Measurements from ENCODE around the gene PRKCA. TPM values are rescaled to one million over a fixed set of nuclear protein-coding genes. Genes with fewer than 3 reads are reported as not detected.
A peak's percentile ranks its signal among the peaks of the same experiment; 100 is the strongest.

Gene PRKCA
- total RNA-seq, 3 donors from 2014 or later, result 42.3 to 77.7 (median 56.3) TPM

DNA sequence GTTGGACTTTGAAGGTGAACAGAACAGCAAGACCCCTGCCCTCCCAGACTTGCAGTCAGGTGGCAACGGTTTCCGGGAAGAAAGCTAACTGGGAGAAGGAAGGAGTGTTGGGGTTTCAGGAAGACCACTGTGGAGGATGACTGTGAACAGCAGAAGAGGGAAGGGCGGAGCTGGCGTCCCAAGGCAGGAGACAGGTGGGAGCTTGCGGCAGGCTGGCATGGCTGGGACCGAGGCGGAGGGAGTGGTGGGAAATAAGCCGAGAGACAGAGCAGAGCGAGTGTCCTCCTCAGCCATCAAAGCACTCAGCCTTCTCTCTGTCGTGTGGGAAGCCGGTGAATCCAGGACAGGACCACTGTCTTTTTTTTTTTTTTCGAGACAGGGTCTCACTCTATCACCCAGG, 424.0 kb downstream of the PRKCA start:
- intact Hi-C loops (cut with DNase I, micrococcal nuclease), result no loop called here
- ATAC-seq (no peak), DNase-seq (no peak)

DNA sequence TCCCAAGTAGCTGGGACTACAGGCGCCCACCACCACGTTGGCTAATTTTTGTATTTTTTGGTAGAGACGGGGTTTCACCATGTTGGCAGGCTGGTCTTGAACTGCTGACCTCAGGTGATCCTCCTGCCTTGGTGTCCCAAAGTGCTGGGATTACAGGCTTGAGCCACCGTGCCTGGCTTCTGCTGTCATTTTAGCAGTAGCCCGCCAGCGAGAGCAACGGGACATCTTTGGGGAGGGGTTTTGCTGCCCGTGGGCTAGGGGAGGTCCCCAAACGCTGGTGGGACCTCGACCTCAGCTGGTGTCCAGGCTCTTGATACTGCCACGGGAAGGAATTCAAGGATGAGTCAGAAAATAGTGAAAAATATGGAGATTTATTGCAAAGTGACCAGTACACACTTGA, 424.4 kb downstream of the PRKCA start:
- H3K4me1 ChIP-seq (ENCODE audit: low read depth), result peaks cover 16% of the 10 kb centered on the region
- TF ChIP-seq, protein P1, sequence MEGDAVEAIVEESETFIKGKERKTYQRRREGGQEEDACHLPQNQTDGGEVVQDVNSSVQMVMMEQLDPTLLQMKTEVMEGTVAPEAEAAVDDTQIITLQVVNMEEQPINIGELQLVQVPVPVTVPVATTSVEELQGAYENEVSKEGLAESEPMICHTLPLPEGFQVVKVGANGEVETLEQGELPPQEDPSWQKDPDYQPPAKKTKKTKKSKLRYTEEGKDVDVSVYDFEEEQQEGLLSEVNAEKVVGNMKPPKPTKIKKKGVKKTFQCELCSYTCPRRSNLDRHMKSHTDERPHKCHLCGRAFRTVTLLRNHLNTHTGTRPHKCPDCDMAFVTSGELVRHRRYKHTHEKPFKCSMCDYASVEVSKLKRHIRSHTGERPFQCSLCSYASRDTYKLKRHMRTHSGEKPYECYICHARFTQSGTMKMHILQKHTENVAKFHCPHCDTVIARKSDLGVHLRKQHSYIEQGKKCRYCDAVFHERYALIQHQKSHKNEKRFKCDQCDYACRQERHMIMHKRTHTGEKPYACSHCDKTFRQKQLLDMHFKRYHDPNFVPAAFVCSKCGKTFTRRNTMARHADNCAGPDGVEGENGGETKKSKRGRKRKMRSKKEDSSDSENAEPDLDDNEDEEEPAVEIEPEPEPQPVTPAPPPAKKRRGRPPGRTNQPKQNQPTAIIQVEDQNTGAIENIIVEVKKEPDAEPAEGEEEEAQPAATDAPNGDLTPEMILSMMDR (IDR thresholded peaks at IDR 0.05), result no peak
- intact Hi-C loops (cut with DNase I, micrococcal nuclease), result no loop called here
- no peaks in the 10 kb centered on the region for H3K9me3 ChIP-seq
- no peaks in the 10 kb centered on the region for H3K36me3 ChIP-seq (ENCODE audit: low read depth)
- DNase-seq, result no peak
- ATAC-seq, result no peak
- no peak overlapping the region for H3K4me3 ChIP-seq

More for the DNA sequence above, 424.0 kb downstream of the PRKCA start:
- Histone ChIP-seq H3K4me1 (ENCODE audit: low read depth) (peaks cover 16% of the 10 kb centered on the region), H3K36me3 (ENCODE audit: low read depth) (no peaks in the 10 kb centered on the region), H3K4me3 (no peak overlapping the region), H3K9me3 (no peaks in the 10 kb centered on the region)
- TF ChIP-seq, protein P1 (IDR thresholded peaks at IDR 0.05), result no peak

DNA sequence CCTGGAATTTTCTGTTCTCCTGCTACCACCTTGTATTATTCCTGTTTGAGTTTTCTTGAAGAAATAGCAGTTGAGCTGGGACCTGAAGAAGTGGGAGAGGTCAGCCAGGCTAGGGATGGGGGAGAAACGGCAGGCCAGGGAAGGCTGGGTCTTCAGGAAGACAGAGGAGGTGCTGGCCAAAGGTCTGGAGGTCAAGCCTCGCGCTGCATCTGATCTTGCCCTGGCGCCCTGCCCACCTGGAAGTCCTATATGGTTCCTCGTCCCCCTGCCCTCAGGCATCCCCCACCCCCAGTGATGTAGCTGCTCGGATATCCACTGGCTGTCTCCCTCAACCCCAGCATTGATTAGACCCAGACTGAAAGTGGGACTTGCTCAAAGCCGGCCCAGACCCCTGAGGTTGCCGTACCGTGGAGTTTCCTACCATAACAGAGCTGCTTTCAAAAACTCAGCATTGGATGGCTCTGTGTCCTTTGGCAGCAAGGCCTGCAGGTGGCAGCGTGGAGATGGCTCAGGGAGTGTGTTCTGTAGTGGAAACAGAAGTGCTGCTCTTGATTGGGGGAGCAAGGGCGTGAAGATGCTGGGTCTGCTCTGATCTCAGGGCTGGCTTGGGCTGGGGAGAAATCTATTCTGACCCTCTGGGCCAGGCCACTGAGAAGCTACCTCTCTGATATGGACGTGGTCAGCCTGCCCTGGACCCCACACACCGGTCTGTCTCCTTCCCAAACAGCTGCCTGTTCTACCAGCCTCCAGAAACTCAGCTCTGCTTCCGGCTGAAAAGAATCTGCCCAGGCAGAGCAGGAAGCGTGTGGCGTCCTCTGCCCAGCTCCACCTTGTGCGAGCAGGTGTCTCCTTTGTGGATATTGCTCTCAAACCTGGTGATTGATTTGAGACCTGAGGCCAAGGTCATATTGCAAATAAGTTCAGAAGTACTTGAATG, 425.5 kb downstream of the PRKCA start:
- Histone ChIP-seq H3K4me1 (ENCODE audit: low read depth) (peaks cover 16% of the 10 kb centered on the region), H3K36me3 (ENCODE audit: low read depth) (no peaks in the 10 kb centered on the region), H3K9me3 (no peaks in the 10 kb centered on the region), H3K4me3 (no peak overlapping the region)
- TF ChIP-seq, protein P1 (IDR thresholded peaks at IDR 0.05), result peak; percentile 42
- intact Hi-C loops (cut with DNase I, micrococcal nuclease), result no loop called here
- ATAC-seq (peak; percentile 84), DNase-seq (peak in 2 of 3 donors; percentile 78 to 81)

DNA sequence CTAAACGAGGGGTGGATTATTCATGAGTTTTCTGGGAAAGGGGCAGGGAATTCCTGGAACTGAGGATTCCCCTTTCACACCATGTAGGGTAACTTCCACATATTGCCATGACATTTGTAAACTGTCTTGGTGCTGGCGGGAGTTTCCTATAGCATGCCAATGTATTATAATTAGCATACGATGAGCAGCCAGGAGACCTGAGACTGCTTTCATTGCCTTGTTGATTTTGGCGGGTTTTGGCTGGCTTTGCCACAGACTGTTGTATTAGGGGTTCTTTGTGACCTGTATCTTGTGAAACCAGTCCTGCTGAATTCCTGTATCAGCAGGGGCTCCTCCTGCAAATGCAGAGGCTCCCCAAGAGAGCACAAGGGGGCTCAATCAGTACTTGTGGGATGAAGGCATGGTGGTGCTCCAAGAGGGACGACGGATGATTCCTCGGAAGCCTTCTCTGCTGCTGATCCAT, 428.1 kb downstream of the PRKCA start:
- Histone ChIP-seq H3K9me3 (no peaks in the 10 kb centered on the region), H3K4me1 (ENCODE audit: low read depth) (peaks cover 4% of the 10 kb centered on the region), H3K36me3 (ENCODE audit: low read depth) (no peaks in the 10 kb centered on the region), H3K4me3 (no peak overlapping the region)
- DNase-seq (no peak), ATAC-seq (no peak)
- intact Hi-C loops (cut with DNase I, micrococcal nuclease), result no loop called here
- TF ChIP-seq, protein P1 (IDR thresholded peaks at IDR 0.05), result no peak

DNA sequence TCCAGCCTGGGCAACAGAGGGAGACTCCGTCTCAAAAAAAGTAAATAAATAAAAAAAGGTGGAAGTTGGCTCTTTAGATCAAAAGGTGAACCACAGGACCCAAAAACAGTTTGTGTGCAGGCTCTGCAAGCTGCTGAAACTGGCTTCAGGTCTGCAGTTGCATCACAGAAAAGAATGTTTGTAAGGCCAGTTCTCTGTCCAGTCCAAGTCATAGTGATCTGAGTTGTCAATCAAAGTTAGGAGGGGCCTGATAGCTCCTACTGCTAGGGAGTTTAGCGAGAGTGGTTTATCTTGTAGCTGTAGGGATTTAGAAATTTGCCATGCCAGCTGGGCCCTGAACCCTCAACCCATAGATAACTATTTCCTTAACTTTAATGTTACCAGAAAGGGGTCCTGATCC, 431.3 kb downstream of the PRKCA start:
- ATAC-seq (no peak), DNase-seq (no peak)
- H3K4me1 ChIP-seq (ENCODE audit: low read depth), result no peaks in the 10 kb centered on the region
- intact Hi-C loops (cut with DNase I, micrococcal nuclease), result no loop called here
- H3K36me3 ChIP-seq (ENCODE audit: low read depth), result no peaks in the 10 kb centered on the region
- H3K9me3 ChIP-seq, result no peaks in the 10 kb centered on the region
- TF ChIP-seq, protein P1 (IDR thresholded peaks at IDR 0.05), result no peak
- no peak overlapping the region for H3K4me3 ChIP-seq
